NCI-H526 treated with DMSO at 0.1 percent for 48 hours (cell line): ENCODE data around the gene BICDL2.

Experiments used
- DNase-seq: peaks from one replicate; lab custom pipeline; 2025; lab: John Stamatoyannopoulos, UW

The BICDL2 gene

DNA sequence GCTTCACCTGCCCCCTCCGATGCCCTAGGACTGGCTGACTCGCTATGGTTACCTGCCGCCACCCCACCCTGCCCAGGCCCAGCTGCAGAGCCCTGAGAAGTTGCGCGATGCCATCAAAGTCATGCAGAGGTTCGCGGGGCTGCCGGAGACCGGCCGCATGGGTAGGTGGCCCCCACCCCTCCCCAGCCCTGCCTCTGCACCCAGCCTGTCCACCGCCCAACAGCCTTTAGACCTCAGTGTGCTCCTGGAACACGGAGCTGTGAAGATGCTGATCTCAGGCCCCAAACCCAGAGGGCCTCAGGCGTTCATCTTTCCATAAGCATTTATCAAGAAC, 10.6 kb upstream of the BICDL2 start:
- DNase-seq: no peak

DNA sequence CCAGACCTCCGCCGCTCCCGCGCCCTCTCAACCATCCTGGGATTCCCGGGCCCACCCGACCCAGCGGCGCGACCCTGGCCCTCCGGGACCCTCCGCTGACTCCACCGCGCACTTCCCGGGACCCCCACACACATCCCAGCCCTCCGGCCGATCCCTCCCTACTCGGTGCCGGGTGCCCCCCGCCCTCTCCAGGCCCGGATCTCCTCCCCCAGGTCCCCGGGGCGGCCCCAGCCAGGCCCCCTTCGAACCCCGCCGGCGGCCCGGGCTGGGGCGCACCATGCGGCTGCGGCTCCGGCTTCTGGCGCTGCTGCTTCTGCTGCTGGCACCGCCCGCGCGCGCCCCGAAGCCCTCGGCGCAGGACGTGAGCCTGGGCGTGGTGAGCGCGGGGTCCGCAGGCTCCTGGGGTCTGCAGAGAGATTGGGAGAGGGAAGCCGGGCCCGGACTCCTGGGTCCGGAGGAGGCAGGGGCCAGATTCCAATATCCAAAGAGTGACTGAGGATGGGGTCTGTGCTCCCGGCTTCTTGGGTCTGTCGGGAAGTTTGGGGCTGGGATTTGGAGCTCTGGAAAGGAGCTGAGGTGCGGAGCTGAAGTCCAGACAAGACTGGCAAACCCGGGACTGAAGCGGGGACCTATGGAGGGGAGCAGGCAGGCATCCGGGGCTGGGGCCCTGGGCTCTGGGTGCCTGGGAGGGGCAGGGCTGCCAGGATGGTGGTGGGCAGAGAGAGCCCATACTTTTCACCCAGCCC, 10.1 kb upstream of the BICDL2 start:
- DNase-seq: no peak

DNA sequence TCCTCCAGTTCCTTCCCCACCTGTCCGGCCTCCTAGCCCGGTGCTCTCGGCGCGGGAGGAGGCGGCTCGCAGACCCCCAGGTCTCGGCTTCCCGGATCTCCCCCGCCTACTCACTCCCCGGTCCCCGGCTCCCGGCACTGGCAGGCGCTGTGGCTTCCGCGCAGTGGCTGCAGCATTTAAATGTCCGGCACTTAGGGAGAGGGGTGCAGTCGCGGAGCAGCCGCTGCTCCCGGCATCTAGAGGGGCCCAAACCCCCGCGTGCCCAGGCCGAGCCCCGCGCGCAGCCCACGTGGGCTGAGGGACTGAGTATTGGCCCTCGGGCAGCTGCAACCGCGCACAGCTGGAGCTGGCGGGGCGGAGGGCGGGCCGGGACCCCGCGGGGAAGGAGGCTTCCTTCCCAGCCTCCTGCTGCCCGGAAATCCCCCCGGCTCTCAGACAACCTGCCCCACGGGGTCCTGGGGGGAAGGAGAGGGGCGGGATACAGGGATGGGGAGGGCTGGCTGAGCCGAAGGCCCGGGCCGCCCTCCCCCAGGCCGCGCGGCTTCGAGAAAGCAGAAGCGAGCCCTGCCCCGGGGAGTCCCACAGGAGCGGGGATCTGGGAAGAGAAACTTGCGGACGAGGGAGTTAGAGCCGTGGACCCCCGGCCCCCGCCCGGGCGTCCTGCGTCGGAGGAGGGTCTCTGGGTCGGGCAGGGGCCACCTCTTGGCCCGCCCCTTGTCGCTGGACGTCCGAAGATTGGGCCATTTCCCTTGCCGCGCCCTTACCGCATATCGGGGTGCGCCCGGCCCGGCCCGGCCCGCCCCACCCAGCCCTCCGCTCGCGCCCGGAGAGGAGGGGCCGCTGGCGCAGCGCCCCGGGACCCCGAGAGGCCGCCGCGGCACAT, 9.3 kb upstream of the BICDL2 start, which contains the start of gene MMP25:
MMP25 (plus strand) TSS at position 804 of the 883 bp plus-strand sequence. CDS start 357 bp downstream, outside the sequence.
- DNase-seq: no peak

DNA sequence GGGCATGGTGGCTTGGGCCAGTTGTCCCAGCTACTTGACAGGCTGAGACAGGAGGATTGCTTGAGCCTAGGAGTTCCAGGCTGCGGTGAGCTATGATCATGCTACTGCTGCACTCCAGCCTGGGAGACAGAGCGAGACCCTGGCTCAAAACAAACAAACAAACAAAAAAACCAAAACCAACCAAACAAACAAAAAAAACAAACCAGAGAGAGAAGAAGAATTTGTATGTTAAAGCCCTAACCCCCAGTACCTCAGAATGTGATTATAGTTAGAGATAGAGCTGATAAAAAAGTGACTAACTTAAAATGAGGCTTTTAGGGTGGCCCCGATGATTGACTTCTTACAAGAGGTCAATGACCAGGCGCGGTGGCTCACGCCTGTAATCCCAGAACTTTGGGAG, 8.0 kb upstream of the BICDL2 start:
- no peak for DNase-seq

DNA sequence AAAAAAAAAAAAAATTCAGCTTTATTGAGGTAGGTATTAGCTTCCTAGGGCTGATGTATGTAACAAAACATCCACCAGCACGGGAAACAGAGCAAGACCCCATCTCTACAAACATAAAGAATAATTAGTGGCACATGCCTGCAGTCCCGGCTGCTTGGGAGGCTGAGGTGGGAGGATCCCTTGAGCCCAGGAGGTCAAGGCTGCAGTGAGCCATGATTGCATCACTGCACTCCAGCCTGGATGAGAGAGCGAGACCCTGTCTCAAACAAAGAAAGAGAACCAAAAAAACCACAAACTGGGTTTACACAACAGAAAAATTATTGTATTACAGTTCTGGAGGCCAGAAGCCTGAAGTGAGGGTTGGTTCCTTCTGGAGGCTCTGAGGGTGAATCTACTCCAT, 5.6 kb upstream of the BICDL2 start:
- no peak for DNase-seq

GRCh38 chr16:3038896-3039295, 2.2 kb upstream of the BICDL2 start:
- DNase-seq: no peak

DNA sequence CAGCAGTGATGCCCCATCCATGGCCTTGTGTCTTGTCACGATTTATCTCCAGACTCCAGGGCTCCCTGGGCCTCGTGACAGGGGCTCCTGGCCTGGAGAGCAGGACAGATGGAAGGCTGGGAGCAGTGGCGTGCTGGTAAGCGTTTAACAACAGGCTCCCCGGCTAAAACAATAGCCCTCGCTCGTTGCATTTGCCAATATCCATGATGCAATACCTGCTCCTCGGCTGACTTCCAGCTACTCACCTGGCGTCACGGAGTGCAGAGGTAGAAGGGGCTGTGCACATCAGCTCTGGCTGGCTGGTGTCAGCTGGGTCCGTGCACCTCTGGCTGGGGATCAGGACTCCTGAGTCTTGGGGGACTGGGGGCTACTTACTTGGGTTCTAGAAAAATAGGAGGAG, 1.5 kb upstream of the BICDL2 start:
- DNase-seq: no peak

DNA sequence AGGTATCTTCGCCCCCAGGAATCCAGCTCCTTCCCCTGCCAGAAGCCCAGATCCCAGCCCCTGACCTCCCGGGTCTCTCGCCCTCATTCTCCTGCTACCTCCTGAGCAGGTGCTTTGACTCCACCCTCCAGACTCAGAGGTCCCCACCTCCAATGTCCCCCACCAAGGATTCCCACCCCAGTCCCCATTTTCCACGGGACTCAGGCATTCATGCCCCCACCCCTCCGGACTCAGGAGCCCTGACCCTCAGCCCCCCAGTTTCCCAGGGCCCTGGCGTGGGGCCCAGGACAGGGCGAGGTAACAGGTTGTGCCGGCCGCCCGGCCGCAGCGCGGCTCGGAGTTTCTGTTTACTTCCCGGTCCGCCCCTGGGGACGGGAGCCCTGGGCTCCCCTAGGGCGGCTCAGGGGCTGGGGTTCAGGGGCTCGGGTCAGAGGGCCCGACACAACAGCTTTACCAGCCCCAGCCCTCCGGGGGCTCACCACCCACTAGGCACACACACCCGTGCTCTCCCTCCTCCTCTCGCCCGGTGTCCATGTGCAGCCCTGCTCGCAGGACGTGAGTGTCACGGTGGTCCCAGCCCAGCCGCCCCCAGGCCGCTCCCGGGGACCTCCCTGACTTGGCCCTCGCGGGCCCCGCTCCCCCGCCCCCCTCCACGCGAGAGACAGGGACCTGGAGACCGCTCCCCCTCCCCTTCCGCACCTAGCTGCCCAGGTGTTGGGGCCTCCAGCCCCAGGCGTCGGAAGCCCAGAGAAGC, 595 bp downstream of the BICDL2 start:
- DNase-seq: no peak

- DNase-seq: no peak
Measured at GRCh38 chr16:3035289-3035971, 1.3 kb downstream of the BICDL2 start.

- no peak for DNase-seq
Measured at GRCh38 chr16:3032624-3033023, 4.1 kb downstream of the BICDL2 start.

- no peak for DNase-seq
Measured at GRCh38 chr16:3030222-3031212, 6.2 kb downstream of the BICDL2 start.

DNA sequence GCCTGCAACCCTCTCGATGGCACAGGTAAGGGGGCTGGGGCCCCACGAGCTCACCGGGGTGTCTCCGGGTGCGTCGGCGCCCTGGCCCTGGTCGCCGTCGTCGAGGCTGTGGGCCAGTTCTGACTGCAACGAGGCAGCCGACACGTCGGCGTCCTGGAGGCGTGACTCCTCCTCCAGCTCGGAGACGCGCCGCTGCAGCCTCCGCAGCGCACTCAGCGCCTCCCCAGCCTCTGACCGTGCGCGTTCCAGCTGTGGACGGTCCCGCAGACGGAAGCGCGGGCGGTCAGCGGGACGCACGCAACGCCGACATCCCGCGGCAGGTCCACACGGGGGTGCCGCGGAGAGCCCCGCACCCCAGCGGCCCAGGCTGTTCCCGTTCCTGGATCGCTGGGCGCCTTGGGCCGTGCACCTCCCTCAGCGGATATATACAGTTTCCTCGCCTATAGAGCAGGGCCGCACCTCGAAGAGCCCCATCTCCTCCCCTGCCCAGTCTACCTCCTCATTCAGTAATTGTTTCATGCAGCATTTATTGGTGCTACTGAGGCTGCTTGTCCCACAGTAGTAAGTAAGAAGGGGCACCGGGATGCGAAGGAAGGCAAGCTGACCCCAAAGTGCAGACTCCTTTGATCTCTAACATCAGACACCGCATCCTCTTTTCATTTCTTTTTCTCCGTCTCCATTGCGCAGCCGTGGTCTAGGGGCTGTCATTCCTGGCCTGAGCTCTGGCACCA, 7.1 kb downstream of the BICDL2 start:
- no peak for DNase-seq

DNA sequence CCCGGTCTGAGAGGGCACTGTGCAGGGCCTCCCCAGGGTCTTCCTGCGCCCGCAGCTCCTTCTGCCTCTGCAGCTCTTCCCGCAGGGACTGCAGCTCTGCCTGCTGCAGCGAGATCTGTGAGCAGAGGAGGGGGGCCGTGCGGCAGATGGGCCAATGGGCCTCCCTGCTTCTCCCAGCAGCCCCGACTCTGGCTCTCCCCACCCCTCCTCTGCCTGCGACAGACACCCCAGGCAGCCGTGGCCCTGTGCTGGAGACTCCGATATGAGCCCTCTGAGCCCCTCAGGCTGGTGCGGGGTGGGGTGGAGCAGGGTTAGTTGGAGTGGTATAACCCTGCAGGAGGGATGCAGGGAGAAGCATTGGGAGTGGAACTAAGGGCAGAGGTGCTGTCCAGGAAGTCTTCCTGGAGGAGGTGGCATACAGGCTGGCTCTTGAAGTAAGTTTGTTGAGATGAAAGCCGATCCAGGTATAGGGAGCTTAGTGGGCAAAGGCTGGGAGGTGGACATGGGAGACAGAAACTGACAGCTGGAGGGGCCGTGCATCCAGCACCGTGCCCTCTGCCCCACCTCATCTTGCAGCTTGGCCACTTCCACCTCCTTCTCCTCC, 7.9 kb downstream of the BICDL2 start:
- DNase-seq: no peak

- peak; percentile 27 for DNase-seq
Measured at GRCh38 chr16:3027983-3028715, 8.6 kb downstream of the BICDL2 start.

GRCh38 chr16:3027489-3027795, 9.3 kb downstream of the BICDL2 start:
- no peak for DNase-seq

DNA sequence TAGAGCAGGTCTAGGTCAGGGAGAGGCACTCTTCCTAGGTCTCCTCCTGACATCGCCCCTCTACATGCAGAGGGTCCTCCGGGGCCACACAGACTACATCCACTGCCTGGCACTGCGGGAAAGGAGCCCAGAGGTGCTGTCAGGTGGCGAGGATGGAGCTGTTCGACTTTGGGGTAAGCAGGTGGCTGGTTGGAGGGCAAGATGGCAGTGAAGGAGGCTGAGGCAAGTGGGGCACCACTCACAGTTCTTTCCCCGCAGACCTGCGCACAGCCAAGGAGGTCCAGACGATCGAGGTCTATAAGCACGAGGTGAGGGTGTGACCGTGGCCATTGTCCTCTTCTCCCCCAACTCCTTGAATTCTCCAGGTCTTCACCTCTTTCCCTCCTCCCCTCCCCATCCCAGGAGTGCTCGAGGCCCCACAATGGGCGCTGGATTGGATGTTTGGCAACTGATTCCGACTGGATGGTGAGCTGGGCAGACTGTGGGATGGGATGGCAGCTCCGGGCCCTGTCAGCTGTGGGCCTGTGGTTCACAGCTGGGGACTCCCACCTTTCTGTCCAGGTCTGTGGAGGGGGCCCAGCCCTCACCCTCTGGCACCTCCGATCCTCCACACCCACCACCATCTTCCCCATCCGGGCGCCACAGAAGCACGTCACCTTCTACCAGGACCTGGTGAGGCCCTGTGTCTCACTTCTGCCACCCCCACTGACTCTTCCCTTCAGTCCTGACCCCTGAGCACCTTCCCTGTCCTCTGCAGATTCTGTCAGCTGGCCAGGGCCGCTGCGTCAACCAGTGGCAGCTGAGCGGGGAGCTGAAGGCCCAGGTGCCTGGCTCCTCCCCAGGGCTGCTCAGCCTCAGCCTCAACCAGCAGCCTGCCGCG, 9.9 kb downstream of the BICDL2 start:
- DNase-seq: no peak

DNA sequence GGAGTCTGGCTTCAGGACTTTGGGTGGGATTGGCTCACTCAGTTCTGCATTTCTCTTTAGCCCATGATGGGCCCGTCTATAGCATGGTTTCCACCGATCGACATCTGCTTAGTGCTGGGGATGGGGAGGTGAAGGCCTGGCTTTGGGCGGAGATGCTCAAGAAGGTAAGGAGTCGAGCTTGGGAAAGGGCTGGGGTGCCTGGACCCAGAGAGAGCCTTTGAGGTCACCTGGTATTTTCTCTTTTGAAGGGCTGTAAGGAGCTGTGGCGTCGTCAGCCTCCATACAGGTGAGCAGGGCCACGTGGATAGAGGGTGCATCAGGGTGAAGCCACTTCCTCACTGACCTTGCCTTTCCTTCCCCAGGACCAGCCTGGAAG, 10.8 kb downstream of the BICDL2 start:
- DNase-seq: no peak
